Measurements from ENCODE around the gene ARHGAP22.
A peak's percentile ranks its signal among the peaks of the same experiment; 100 is the strongest.

Gene ARHGAP22

GRCh38 chr10:48554246-48554645 is 50.6 kb downstream of the ARHGAP22 start:
- no peaks in the 10 kb centered on the region for H3K9me3 ChIP-seq (ENCODE audit: severe bottlenecking)
- no peaks in the 10 kb centered on the region for H3K36me3 ChIP-seq (ENCODE audit: low read depth)
- H3K4me3 ChIP-seq (ENCODE audit: severe bottlenecking) = no peak overlapping the region
- H3K27ac ChIP-seq (ENCODE audit: poor library complexity, severe bottlenecking) = no peak overlapping the region
- DNase-seq (ENCODE audit: low spot score) = no peak
- ATAC-seq (ENCODE audit: low read depth) = no peak
- H3K4me1 ChIP-seq (ENCODE audit: insufficient read depth, poor library complexity, severe bottlenecking) = no peaks in the 10 kb centered on the region
- TF ChIP-seq CTCF (IDR thresholded peaks at IDR 0.05; ENCODE audit: poor library complexity, severe bottlenecking) = no peak
- no peaks in the 10 kb centered on the region for H3K27me3 ChIP-seq (ENCODE audit: insufficient read depth, poor library complexity, severe bottlenecking)

- H3K36me3 ChIP-seq (ENCODE audit: low read depth) = no peaks in the 10 kb centered on the region
- no peak overlapping the region for H3K27ac ChIP-seq (ENCODE audit: poor library complexity, severe bottlenecking)
- no peak for DNase-seq (ENCODE audit: low spot score)
- no peaks in the 10 kb centered on the region for H3K4me1 ChIP-seq (ENCODE audit: insufficient read depth, poor library complexity, severe bottlenecking)
- ATAC-seq (ENCODE audit: low read depth) = no peak
- H3K4me3 ChIP-seq (ENCODE audit: severe bottlenecking) = no peak overlapping the region
- TF ChIP-seq CTCF (IDR thresholded peaks at IDR 0.05; ENCODE audit: poor library complexity, severe bottlenecking) = no peak
- H3K9me3 ChIP-seq (ENCODE audit: severe bottlenecking) = no peaks in the 10 kb centered on the region
- H3K27me3 ChIP-seq (ENCODE audit: insufficient read depth, poor library complexity, severe bottlenecking) = no peaks in the 10 kb centered on the region
Observed at GRCh38 chr10:48552946-48553564, 51.8 kb downstream of the ARHGAP22 start.

GRCh38 chr10:48551861-48552591 is 52.8 kb downstream of the ARHGAP22 start:
- no peaks in the 10 kb centered on the region for H3K36me3 ChIP-seq (ENCODE audit: low read depth)
- H3K27me3 ChIP-seq (ENCODE audit: insufficient read depth, poor library complexity, severe bottlenecking) = no peaks in the 10 kb centered on the region
- no peak overlapping the region for H3K4me3 ChIP-seq (ENCODE audit: severe bottlenecking)
- no peak overlapping the region for H3K27ac ChIP-seq (ENCODE audit: poor library complexity, severe bottlenecking)
- DNase-seq (ENCODE audit: low spot score) (no peak), ATAC-seq (ENCODE audit: low read depth) (peak; percentile 59; the same call in 2 of the 3 replicates)
- peak; percentile 71 for TF ChIP-seq CTCF (IDR thresholded peaks at IDR 0.05; ENCODE audit: poor library complexity, severe bottlenecking)
- no peaks in the 10 kb centered on the region for H3K9me3 ChIP-seq (ENCODE audit: severe bottlenecking)
- no peaks in the 10 kb centered on the region for H3K4me1 ChIP-seq (ENCODE audit: insufficient read depth, poor library complexity, severe bottlenecking)

GRCh38 chr10:48550977-48551376 is 53.9 kb downstream of the ARHGAP22 start:
- no peak for DNase-seq (ENCODE audit: low spot score)
- Histone ChIP-seq H3K4me3 (ENCODE audit: severe bottlenecking) (no peak overlapping the region), H3K27ac (ENCODE audit: poor library complexity, severe bottlenecking) (no peak overlapping the region), H3K4me1 (ENCODE audit: insufficient read depth, poor library complexity, severe bottlenecking) (no peaks in the 10 kb centered on the region), H3K36me3 (ENCODE audit: low read depth) (no peaks in the 10 kb centered on the region), H3K9me3 (ENCODE audit: severe bottlenecking) (no peaks in the 10 kb centered on the region), H3K27me3 (ENCODE audit: insufficient read depth, poor library complexity, severe bottlenecking) (no peaks in the 10 kb centered on the region)
- no peak for ATAC-seq (ENCODE audit: low read depth)
- TF ChIP-seq CTCF (IDR thresholded peaks at IDR 0.05; ENCODE audit: poor library complexity, severe bottlenecking) = no peak
